ENCODE results near the gene UBB. TPM values are rescaled to one million over a fixed set of nuclear protein-coding genes. Genes with fewer than 3 reads are reported as not detected.

Gene UBB
- total and polyA plus RNA-seq, 2 of the 4 experiments (the other 2 are of a cell fraction), result 2,561 to 4,283 TPM

- Histone ChIP-seq H4K20me1 (ENCODE audit: insufficient read depth, low read length) (peaks cover 7% of the 10 kb centered on the region), H2AFZ (replicated peaks; ENCODE audit: low read length, poor library complexity) (peak overlapping the region; percentile 78), H3K4me1 (ENCODE audit: control insufficient read depth, insufficient read depth, low read length) (peaks cover 34% of the 10 kb centered on the region), H3K27ac (ENCODE audit: insufficient read depth, low read length) (peak overlapping the region; percentile 88), H4K8ac (ENCODE audit: low read depth in 2 of 2, low read length in 2 of 2) (peak overlapping the region; percentile 72 to 87), H2AK5ac (ENCODE audit: low read depth, low read length) (peak overlapping the region; percentile 99), H3K14ac (replicated peaks; ENCODE audit: low read depth, low read length) (peak overlapping the region; percentile 91), H3K79me1 (ENCODE audit: low read depth in 1 of 2, low read length in 2 of 2) (peaks cover 0 to 63% of the 10 kb centered on the region in 2 experiments; a peak in 2 of 4 replicates), H3K36me3 (ENCODE audit: control insufficient read depth, insufficient read depth, low read length) (peaks cover 5% of the 10 kb centered on the region; the same call in 1 of the 2 replicates), H3K4me2 (ENCODE audit: low read depth, low read length) (no peak overlapping the region), H3K9me3 (ENCODE audit: control insufficient read depth, insufficient read depth, low read length) (no peaks in the 10 kb centered on the region), H2AK9ac (replicated peaks; ENCODE audit: low read depth, low read length, poor library complexity) (peak overlapping the region; percentile 97), H3K4ac (ENCODE audit: low read depth, low read length) (peak overlapping the region; percentile 95), H2BK20ac (ENCODE audit: low read depth, low read length) (peak overlapping the region; percentile 89), H3K23ac (ENCODE audit: low read depth, low read length) (peak overlapping the region; percentile 81), H3K18ac (ENCODE audit: low read depth, low read length) (peak overlapping the region; percentile 75), H3K56ac (ENCODE audit: extremely low read depth, insufficient read depth, low read length) (peak overlapping the region; percentile 71), H4K5ac (ENCODE audit: low read depth, low read length) (peak overlapping the region; percentile 81), H4K91ac (ENCODE audit: insufficient read depth, low read depth, low read length) (peak overlapping the region; percentile 93), H3K4me3 (ENCODE audit: insufficient read depth, low read depth, low read length) (no peak overlapping the region), H2BK15ac (ENCODE audit: low read depth, low read length) (peak overlapping the region; percentile 93), H3K9ac (ENCODE audit: low read depth, low read length) (0 out of 2 replicates have a peak overlapping the region, but pooled peaks have one; percentile 7), H2BK5ac (ENCODE audit: low read depth, low read length, poor library complexity, severe bottlenecking) (peak overlapping the region; percentile 96), H3K27me3 (ENCODE audit: control insufficient read depth, insufficient read depth, low read length) (no peaks in the 10 kb centered on the region), H3K9me1 (ENCODE audit: insufficient read depth, low read length) (peaks cover 37% of the 10 kb centered on the region), H2BK120ac (ENCODE audit: low read depth, low read length) (peak overlapping the region; percentile 93)
- no peak for DNase-seq
- TF ChIP-seq NFE2L2 (IDR thresholded peaks at IDR 0.05; ENCODE audit: low read depth, low read length), result no peak
- no peak for TF ChIP-seq RFX5 (IDR thresholded peaks at IDR 0.05; ENCODE audit: low read depth, low read length)
- TF ChIP-seq MAFK (IDR thresholded peaks at IDR 0.05; ENCODE audit: low read depth, low read length), result no peak
- no peak for TF ChIP-seq USF2 (IDR thresholded peaks at IDR 0.05; ENCODE audit: low read depth, low read length)
- no peak for TF ChIP-seq BHLHE40 (IDR thresholded peaks at IDR 0.05; ENCODE audit: low read depth, low read length)
- TF ChIP-seq CHD1 (IDR thresholded peaks at IDR 0.05; ENCODE audit: low read depth, low read length), result no peak
- no peak for TF ChIP-seq CEBPB (IDR thresholded peaks at IDR 0.05; ENCODE audit: low read depth, low read length)
- no peak for TF ChIP-seq FOS (IDR thresholded peaks at IDR 0.05; ENCODE audit: low read depth, low read length)
- TF ChIP-seq POLR2A (IDR thresholded peaks at IDR 0.05; ENCODE audit: low read depth, low read length), result no peak
- ChIA-PET POLR2A (ENCODE audit: unreplicated experiment) (interaction anchor here (1.0 kb wide), 1 partner anchor 20 kb away, joined by 8 read pairs; no protein-coding TSS in a partner anchor), CTCF (interaction anchor here (1.0 kb wide), 1 partner anchor 9 kb away, joined by 5 read pairs; no protein-coding TSS in a partner anchor)
- BruUV-seq (replicated peaks), result no TSS peak
- ATAC-seq (ENCODE audit: low read depth), result no peak
- intact Hi-C loops (cut with micrococcal nuclease) (loop anchor here (1.0 to 5.0 kb wide), 2 partner anchors 32 to 961 kb away; no protein-coding TSS in a partner anchor), in situ Hi-C loops (cut with MboI; ENCODE audit: low sequenced_read_pairs) (no loop called here), dilution Hi-C loops (cut with HindIII; ENCODE audit: low sequenced_read_pairs, unreplicated experiment) (no loop called here)
- WGBS, 2 experiments (ENCODE audit: extremely low coverage in 2 of 2, insufficient read length in 1 of 2), result no CpG with 5 or more reads among the region's 2 CpGs
Measured at GRCh38 chr17:16418685-16419068, 37.8 kb downstream of the UBB start.
